Suprapubic skin (tissue), 4 donors: ENCODE measurements around the gene SDCBP2.

Source experiments
- CTCF ChIP-seq, 2 donors: fragments of 200-600 bp in 1 of 2; fragments of 450-650 bp in 1 of 2; sonication (generic) in 1 of 2; IDR thresholded peaks; one replicate each; pipeline ENCODE4 v1.5.1; 2016 to 2019; ENCODE audit warnings: antibody characterized with exemption in 2 of 2, mild to moderate bottlenecking in 1 of 2, moderate library complexity in 1 of 2
- EP300 ChIP-seq: sonication (generic); formaldehyde crosslinking; IDR thresholded peaks from one replicate; pipeline ENCODE4 v1.6.1; 2017; ENCODE audit warnings: antibody characterized with exemption
- POLR2A ChIP-seq, 2 donors: fragments of 450-650 bp; IDR thresholded peaks; one replicate each; pipeline ENCODE4 v1.6.1; 2017; ENCODE audit warnings: antibody characterized with exemption in 2 of 2, mild to moderate bottlenecking in 2 of 2, moderate library complexity in 2 of 2
- POLR2AphosphoS5 ChIP-seq, 3 donors: sonication (generic); formaldehyde crosslinking; IDR thresholded peaks; one replicate each; pipeline ENCODE4 v1.6.1; 2017; ENCODE audit warnings: antibody characterized with exemption in 3 of 3

- no peak for TF ChIP-seq POLR2A (IDR thresholded peaks at IDR 0.05)
- no peak for TF ChIP-seq CTCF (IDR thresholded peaks at IDR 0.05)
- TF ChIP-seq EP300: no peak
- TF ChIP-seq POLR2AphosphoS5 (IDR thresholded peaks at IDR 0.05): no peak
Measured at GRCh38 chr20:1263853-1264252, 65.1 kb downstream of the SDCBP2 start.
